Measurements from ENCODE around the gene KRTAP3-2. TPM values are rescaled to one million over a fixed set of nuclear protein-coding genes. Genes with fewer than 3 reads are reported as not detected.

KRTAP3-2 gene
- total RNA-seq, 1 donor from 2014 or later: not detected

DNA sequence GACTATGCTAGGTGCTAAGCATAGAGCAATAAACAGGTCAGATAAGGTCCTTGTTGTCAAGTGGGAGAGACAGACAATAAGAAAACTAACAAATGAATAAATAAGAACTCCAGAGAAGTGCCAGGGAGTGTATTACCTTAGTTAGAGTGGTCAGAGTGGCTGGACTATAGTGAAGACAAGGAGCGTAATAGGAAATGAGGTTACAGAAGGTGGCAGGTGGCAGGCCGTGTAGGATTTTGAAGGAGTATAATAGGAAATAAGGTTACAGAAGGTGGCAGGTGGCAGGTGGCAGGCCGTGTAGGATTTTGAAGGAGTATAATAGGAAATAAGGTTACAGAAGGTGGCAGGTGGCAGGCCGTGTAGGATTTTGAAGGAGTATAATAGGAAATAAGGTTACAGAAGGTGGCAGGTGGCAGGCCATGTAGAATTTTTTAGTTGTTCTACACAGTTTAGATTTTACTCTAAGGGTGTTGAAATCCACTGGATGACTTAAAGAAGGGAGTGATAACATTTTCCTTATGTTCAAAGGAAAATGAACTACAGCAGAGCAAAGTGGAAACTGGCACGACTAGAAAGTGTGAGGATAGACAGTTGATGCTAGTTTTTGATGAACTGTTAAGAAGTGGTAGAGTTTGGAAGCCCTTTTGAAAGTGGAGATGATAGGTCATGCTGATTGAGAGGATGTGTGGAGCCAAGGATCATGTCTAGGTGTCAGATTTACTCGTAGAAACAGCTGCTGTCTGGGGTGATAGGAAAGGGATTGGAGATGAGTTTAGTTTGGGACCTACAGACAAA, 12.8 kb upstream of the KRTAP3-2 start:
- Histone ChIP-seq H3K9me3 (no peaks in the 10 kb centered on the region), H3K27ac (no peak overlapping the region), H3K4me1 (no peaks in the 10 kb centered on the region), H3K4me3 (no peak overlapping the region), H3K36me3 (no peaks in the 10 kb centered on the region), H3K27me3 (no peaks in the 10 kb centered on the region)
- DNase-seq (ENCODE audit: low spot score in 2 of 2): no peak
- intact Hi-C loops (cut with DNase I): no loop called here
- no peak for TF ChIP-seq CTCF (IDR thresholded peaks at IDR 0.05)

GRCh38 chr17:41010441-41010840, 10.7 kb upstream of the KRTAP3-2 start:
- no peaks in the 10 kb centered on the region for H3K36me3 ChIP-seq
- no peak overlapping the region for H3K4me3 ChIP-seq
- no peaks in the 10 kb centered on the region for H3K4me1 ChIP-seq
- TF ChIP-seq CTCF (IDR thresholded peaks at IDR 0.05): no peak
- H3K9me3 ChIP-seq: no peaks in the 10 kb centered on the region
- intact Hi-C loops (cut with DNase I): no loop called here
- H3K27ac ChIP-seq: no peak overlapping the region
- no peaks in the 10 kb centered on the region for H3K27me3 ChIP-seq
- no peak for DNase-seq (ENCODE audit: low spot score in 2 of 2)

- DNase-seq (ENCODE audit: low spot score in 2 of 2): no peak
- intact Hi-C loops (cut with DNase I): no loop called here
Observed at GRCh38 chr17:41009936-41010335, 10.2 kb upstream of the KRTAP3-2 start.

DNA sequence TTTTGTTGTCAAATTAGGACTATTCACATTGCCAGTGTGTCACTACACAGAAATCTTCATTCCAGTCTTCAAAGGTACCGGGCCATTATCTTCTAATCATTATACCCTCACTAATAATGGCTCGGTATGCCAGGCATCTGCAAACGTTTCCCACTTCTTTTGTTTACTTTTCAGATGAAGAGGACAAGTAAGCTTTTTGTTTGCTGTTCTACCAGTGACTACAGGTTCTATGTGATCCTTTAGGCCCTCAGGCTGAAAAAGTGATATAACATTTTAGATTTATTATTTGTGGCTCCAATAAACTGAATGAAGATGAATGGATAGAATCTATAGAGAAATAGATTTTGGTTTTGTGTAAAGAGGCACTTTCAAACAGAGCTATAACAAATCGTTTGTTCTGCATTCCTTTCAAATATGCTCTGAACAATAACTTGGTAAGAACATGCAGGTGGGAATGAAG, 9.6 kb upstream of the KRTAP3-2 start:
- no peak overlapping the region for H3K27ac ChIP-seq
- H3K9me3 ChIP-seq: no peaks in the 10 kb centered on the region
- H3K4me1 ChIP-seq: no peaks in the 10 kb centered on the region
- H3K4me3 ChIP-seq: no peak overlapping the region
- no peak for DNase-seq (ENCODE audit: low spot score in 2 of 2)
- H3K36me3 ChIP-seq: no peaks in the 10 kb centered on the region
- no peak for TF ChIP-seq CTCF (IDR thresholded peaks at IDR 0.05)
- H3K27me3 ChIP-seq: no peaks in the 10 kb centered on the region
- intact Hi-C loops (cut with DNase I): no loop called here

More at GRCh38 chr17:41009936-41010335, 10.2 kb upstream of the KRTAP3-2 start:
- Histone ChIP-seq H3K36me3 (no peaks in the 10 kb centered on the region), H3K27ac (no peak overlapping the region), H3K4me3 (no peak overlapping the region), H3K27me3 (no peaks in the 10 kb centered on the region), H3K9me3 (no peaks in the 10 kb centered on the region), H3K4me1 (no peaks in the 10 kb centered on the region)
- TF ChIP-seq CTCF (IDR thresholded peaks at IDR 0.05): no peak

DNA sequence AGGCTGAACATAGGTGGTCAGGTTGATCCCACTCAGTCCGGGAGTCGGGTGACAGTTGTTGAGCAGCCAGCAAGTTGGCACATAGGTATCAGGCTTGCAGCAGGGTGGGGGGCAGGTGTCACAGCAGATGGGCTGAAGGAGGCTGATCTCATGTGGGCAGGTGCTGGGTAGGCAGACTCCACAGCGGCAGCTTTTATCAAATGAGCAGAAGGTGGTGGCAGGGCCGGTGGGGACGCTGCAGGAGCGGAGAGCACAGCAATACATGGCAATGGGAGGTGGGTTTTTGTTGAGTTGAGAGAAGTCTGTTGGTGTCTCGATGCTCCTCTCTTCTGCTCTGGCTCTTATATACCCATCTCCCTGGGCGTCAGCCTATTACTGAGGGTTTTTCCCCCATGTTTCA, 9.1 kb upstream of the KRTAP3-2 start, which contains the start of gene KRTAP3-1:
TSS of gene KRTAP3-1 (minus strand) at position 318 of the 400 bp plus-strand sequence. CDS start at position 264, 54 bp downstream.
- H3K4me1 ChIP-seq: no peaks in the 10 kb centered on the region
- H3K27ac ChIP-seq: no peak within 1 kb of the TSS
- TF ChIP-seq CTCF (IDR thresholded peaks at IDR 0.05): no peak
- H3K36me3 ChIP-seq: no peaks in the 10 kb centered on the region
- no peak within 1 kb of the TSS for H3K4me3 ChIP-seq
- H3K9me3 ChIP-seq: no peaks in the 10 kb centered on the region
- H3K27me3 ChIP-seq: no peaks in the 10 kb centered on the region
- no peak for DNase-seq (ENCODE audit: low spot score in 2 of 2)
- intact Hi-C loops (cut with DNase I): no loop called here

Data from ascending aorta (tissue), 2 donors.